GM12878 (cell line): Measurements from ENCODE around the gene ANAPC10.

Experiments
- ATF3 ChIP-seq: IDR thresholded peaks from 2 replicates; pipeline ENCODE4 v1.6.1; 2011; ENCODE audit warnings: low read depth, mild to moderate bottlenecking, low read length, moderate library complexity, borderline replicate concordance; ENCODE audit errors: extremely low read depth
- CTCF ChIP-seq, 3 experiments: IDR thresholded peaks in 2 of 3; conservative IDR thresholded peaks in 1 of 3; 2 replicates each; pipeline ENCODE4 v1.5.1; 2011; ENCODE audit warnings: low read depth in 3 of 3, low read length in 3 of 3, mild to moderate bottlenecking in 3 of 3, control low read depth in 2 of 3, moderate library complexity in 2 of 3, inconsistent platforms in 1 of 3, mixed read lengths in 1 of 3; ENCODE audit not compliant: control insufficient read depth in 2 of 3, insufficient read depth in 1 of 3; ENCODE audit errors: extremely low read depth in 1 of 3
- POLR2AphosphoS5 ChIP-seq: IDR thresholded peaks from 2 replicates; pipeline ENCODE4 v1.6.1; 2011; ENCODE audit warnings: mild to moderate bottlenecking, low read length, inconsistent platforms
- SREBF1 ChIP-seq: IDR thresholded peaks from 2 replicates; pipeline ENCODE4 v1.6.1; 2012; ENCODE audit warnings: mild to moderate bottlenecking, low read length
- ZBTB40 ChIP-seq: fragments of 450-650 bp; IDR thresholded peaks from 2 replicates; pipeline ENCODE4 v1.6.1; 2016; ENCODE audit warnings: mild to moderate bottlenecking, moderate library complexity, borderline replicate concordance

GRCh38 chr4:144968606-144969005, 129.4 kb downstream of the ANAPC10 start:
- TF ChIP-seq SREBF1 = no peak
- TF ChIP-seq CTCF (IDR thresholded peaks at IDR 0.05 in 2 of 3, conservative IDR thresholded peaks at IDR 0.05 in 1 of 3; ENCODE audit: control insufficient read depth in 2 of 3, extremely low read depth in 1 of 3, insufficient read depth in 1 of 3, low read depth in 3 of 3, low read length in 3 of 3) = no peak
- TF ChIP-seq POLR2AphosphoS5 = no peak
- TF ChIP-seq ATF3 = no peak
- TF ChIP-seq ZBTB40 = no peak
